ENCODE results near the gene ATP6V0A1.
"Not testable (repeated sequence)": the region's sequence is repeated elsewhere in the genome, so short reads cannot be mapped to it uniquely, and the experiment has no call there.

Gene ATP6V0A1

GRCh38 chr17:42438600-42439567, 19.8 kb upstream of the ATP6V0A1 start:
- DNase-seq = peak in 4 of 6 experiments; percentile 13 to 35 (median 24)

- peak in 1 of 6 experiments; percentile 6 for DNase-seq
Observed at GRCh38 chr17:42441371-42442195, 17.1 kb upstream of the ATP6V0A1 start.

DNA sequence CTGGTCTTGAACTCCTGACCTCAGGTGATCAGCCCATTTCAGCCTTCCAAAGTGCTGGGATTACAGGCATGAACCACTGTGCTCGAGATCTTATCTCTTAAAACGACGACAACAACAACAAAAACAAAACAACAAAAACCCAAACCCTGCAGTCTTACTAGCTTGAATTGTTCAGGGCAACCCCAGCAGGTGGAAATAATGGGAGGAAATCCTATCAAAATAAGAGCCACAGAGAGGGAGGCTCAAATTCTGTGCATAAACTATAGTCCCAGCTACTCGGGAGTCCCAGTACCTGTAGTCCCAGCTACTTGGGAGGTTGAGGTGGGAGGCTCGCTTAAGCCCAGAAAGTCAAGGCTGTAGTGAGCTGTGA, 16.5 kb upstream of the ATP6V0A1 start:
- DNase-seq = no peak

DNA sequence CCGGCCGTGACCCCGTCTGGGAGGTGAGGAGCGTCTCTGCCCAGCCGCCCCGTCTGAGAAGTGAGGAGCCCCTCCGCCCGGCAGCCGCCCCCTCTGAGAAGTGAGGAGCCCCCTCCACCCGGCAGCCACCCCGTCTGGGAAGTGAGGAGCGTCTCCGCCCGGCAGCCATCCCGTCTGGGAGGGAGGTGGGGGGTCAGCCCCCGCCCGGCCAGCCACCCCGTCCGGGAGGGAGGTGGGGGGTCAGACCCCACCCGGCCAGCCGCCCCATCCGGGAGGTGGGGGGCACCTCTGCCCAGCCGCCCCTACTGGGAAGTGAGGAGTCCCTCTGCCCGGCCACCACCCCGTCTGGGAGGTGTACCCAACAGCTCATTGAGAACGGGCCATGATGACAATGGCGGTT, 9.5 kb upstream of the ATP6V0A1 start:
- not testable (repeated sequence) for DNase-seq

DNA sequence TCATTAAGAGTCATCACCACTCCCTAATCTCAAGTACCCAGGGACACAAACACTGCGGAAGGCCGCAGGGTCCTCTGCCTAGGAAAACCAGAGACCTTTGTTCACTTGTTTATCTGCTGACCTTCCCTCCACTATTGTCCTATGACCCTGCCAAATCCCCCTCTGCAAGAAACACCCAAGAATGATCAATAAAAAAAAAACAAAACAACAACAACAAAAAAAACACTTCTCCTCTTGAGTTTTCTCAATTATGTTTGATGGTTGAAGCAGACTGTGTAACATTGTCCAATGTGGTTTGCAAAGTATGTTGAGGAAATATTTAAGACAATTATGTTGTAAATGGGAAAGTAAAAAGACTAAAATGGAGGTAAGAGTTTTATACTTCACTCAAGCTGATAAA, 8.8 kb upstream of the ATP6V0A1 start:
- DNase-seq = not testable (repeated sequence)

- not testable (repeated sequence) for DNase-seq
Observed at GRCh38 chr17:42451270-42451669, 7.4 kb upstream of the ATP6V0A1 start.

DNA sequence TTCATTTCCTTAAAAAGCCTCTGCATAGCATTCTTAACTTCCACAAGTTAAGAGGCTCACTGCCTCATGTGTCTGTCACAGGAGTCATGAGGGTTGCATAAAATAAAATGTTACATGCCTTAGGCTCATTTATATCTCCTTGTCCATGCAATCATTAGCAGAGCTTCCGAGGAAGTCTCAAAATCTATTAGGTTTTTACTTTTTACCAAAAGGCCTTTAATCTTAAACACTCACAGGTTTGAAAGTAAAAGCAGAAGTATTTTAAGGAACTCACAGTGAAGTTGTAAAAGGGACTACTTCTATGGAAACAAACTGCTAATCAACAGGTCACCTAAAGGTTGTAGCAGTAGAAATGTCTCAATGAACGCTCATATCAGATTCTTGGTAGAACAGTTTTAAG, 5.2 kb upstream of the ATP6V0A1 start:
- no peak for DNase-seq

DNA sequence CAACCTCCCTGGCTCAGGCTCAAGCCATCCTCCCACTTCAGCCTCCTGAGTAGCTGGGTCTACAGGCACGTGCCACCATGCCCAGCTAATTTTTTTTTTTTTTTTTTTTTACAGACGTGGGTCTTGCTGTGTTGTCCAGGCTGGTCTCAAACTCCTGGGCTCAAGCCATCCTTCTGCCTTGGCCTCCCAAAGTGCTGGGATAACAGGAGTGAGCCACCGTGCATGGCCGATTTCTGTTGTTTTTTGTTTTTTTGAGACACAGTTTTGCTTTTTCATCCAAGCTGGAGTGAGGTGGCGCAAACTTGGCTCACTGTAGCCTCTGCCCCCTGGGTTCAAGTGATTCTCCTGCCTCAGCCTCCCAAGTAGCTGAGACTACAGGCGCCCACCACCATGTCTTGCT, 3.7 kb upstream of the ATP6V0A1 start:
- not testable (repeated sequence) for DNase-seq

- DNase-seq = peak in 3 of 6 experiments; percentile 73 to 78 (median 75)
Observed at GRCh38 chr17:42456223-42457106, 2.2 kb upstream of the ATP6V0A1 start.

DNA sequence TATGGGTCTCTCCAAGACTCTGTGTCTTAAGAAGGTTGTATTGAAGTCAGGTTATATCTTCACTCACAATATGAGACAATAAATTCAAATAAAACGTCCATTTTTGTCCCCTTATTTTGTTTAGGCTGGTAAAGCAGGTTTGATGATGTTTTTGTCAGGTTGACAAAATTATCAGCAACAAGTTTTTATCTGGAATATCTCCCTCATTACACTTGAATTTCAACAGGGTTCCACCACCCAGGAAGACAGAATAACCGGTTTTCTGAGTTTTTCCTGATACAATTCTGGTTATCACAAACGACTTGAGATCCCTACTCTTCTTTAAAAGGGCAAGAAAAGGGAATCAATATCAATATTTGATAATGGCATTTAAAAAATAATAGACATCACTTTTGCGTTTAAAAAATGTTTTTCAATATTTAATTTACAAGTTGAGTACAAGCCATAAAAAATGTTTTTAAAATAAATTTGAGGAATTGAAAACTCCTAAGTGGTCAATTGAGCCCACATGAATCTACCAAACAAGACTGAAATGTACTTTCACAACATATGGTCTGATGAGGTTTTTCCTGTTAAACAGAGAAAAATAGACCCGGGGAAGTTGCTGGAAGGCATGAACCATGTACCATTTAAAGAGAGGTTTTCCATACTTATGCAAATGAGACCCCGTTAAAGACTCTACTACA, 1.4 kb upstream of the ATP6V0A1 start:
- DNase-seq = no peak

DNA sequence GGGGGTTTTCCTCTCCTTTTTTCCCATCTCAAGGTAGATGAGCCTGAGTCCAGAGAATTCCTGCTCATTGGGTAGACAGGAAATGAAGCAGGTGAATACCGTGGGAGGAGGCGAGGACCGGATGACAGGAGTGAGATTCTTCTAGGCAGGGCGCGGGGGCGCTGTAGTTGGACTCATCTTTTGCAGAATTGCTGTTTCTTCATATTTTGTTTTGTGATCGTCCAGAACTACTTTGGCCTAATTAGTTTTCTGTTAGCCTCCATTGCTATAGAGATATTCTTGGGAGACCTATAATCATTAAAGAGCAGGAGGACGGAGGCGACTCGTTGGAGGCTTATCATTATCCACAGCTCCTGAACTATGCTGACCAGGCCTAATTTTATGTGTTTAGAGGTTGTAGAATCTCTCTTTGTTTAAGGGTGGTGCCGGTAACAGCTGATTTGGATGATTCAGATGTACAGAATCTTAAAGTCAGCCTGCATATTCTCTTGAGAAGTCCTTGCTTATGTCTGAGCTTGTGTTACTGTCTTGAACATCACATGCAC, 650 bp downstream of the ATP6V0A1 start:
- DNase-seq = peak in 1 of 6 experiments; percentile 26

DNA sequence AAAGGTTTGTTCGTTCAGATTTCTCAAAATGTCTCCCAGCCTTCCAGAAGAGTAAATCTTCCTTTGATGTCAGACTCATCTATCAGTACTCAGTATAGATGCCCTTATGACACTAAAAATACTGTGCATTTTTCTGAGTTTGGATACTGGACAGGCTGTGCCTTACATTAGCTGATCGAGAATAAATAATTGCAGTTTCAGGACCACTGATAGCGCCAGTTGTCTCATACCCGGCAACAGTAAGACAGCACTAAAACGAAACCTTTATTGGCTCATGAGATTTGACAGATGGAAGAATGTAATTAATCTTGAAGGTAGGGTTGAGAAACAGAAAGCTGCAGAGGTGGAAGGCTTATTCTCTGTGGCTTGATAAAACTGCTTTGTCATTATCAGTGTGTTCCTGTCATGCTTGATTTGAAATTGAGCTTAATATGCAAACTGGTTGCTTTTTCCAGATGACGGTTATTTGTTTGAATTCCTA, 1.2 kb downstream of the ATP6V0A1 start:
- peak in 3 of 6 experiments; percentile 43 to 53 (median 49) for DNase-seq

DNA sequence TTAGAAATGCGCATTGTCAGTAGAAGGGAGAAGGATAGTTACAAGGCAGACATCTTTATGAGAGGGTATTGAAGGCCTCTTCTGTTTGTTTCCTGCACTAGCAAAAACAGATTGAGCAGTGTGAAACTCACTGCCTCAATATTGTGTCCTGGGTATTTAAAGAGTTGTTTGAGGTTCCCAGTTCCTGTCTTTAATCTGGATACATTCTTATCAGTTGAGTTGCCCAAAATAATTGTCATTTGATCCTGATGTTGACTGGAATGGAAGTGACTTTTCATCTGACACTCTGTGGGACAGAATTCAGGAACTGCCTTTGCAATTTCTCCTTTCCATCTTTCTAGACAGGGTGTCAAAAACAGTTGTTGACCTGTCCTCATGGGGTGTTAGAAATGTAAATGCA, 1.7 kb downstream of the ATP6V0A1 start:
- no peak for DNase-seq

GRCh38 chr17:42463976-42464400, 5.3 kb downstream of the ATP6V0A1 start:
- no peak for DNase-seq

DNA sequence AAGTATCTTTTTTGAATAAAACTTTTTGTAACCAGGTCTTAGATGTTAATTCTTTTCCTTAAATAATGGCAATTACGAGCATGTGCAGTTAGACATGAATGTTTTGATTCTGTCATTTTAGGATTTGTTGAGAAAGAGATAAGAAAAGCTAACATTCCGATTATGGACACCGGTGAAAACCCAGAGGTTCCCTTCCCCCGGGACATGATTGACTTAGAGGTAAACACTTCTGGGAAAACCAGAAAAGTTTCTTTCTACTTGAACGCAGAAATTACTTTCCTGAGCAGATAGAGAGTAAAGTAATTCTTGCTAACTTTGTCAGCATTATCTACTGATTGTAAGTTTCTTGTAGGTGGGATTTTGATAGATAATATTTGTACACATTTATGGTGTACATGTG, 9.2 kb downstream of the ATP6V0A1 start:
- DNase-seq = no peak

DNA sequence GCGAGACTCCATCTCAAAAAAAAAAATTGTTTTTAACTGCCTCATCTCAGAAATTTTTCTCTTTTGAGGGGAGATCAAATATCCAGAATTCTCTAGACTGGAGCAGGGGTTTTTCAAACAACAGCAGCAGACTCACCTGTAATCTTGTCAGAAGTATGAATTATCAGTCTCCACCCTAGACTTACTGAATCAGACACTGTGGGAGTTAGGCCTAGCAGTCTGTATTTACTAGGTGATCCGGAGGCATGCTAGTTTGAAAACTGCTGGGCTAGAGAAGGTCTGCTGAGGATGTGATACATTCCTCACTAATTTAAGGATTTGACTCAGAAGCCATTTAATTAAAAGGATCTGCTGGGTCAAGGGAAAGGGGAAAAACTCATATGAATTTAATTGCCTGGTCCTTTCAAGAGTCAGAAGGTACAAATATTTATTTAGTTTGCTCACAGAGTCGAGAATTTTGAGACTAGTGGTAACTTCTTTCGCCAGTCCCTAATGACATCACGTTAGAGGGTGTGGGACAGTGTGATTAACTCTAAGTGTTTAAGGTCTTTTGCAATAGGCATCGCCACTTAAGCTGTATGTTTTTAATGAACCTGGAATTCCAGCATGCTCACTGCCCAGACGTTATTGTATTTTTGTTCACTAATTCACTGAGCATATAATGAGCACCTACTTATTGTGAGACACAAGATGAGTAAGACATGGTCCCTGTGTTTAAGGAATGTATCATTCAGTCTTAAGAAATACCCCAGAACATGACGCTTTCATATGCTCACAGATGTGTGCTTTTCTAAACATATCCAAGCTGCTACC, 14.2 kb downstream of the ATP6V0A1 start:
- DNase-seq = no peak

DNA sequence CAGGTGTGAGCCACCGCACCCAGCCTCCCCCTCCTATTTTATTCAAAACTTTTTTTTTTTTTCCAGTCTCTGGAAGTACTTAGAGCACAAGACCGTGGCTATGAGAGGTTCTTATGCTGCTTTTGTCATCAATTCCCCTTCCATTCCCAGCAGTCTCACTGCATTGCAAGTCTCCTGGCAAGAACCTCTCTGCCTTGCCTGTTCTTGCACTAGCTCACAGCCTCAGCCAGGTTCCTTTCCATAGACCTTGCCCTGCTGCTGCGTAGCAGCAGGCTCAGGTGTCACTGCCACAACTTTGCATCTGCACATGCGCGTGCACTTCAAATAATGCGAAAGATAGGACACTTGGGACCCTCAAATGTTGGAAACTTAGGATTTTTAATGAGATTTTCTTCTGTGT, 15.6 kb downstream of the ATP6V0A1 start:
- DNase-seq = no peak

DNA sequence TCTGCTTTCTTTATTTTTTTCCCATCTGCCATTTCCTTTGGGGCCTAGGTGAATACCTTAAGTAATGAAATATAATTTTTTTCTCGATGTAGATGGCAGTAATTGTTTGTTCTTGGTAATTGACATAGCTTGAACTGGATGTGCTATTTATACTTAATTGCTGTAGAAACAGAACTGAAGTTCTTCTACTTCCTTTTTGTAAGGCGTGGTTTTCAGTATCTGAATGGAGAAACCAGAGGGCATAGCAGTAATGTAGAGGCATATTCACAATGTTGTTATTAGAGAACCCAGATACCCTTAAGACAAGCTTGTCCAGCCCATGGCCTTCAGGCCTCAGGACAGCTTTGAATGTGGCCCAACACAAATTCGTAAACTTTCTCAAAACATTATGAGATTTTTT, 16.4 kb downstream of the ATP6V0A1 start:
- no peak for DNase-seq

GRCh38 chr17:42475835-42476234, 17.2 kb downstream of the ATP6V0A1 start:
- DNase-seq = no peak

GRCh38 chr17:42476411-42476810, 17.7 kb downstream of the ATP6V0A1 start:
- no peak for DNase-seq

GRCh38 chr17:42477173-42477572, 18.5 kb downstream of the ATP6V0A1 start:
- no peak for DNase-seq

Measured in stimulated activated naive CD4-positive, alpha-beta T cell (primary cell).